ENCODE results near the gene SRGAP1.

DNA sequence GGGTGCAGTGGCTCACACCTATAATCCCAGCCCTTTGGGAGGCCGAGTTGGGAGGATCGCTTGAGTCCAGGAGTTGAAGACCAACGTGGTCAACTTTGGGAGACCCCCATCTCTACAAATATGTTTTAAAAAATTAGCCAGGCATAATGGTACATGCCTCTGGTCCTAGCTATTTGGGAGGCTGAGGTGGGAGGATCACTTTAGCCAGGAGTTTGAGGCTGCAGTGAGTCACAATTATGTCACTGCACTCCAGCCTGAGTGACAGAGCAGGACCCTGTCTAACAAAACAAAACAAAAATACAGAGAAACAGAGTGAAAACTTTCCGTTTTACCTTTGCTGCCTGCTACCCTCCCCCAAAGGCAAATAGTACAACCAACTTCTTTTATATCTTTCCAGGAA lies 60.2 kb downstream of the SRGAP1 start:
- TF ChIP-seq, protein P1, sequence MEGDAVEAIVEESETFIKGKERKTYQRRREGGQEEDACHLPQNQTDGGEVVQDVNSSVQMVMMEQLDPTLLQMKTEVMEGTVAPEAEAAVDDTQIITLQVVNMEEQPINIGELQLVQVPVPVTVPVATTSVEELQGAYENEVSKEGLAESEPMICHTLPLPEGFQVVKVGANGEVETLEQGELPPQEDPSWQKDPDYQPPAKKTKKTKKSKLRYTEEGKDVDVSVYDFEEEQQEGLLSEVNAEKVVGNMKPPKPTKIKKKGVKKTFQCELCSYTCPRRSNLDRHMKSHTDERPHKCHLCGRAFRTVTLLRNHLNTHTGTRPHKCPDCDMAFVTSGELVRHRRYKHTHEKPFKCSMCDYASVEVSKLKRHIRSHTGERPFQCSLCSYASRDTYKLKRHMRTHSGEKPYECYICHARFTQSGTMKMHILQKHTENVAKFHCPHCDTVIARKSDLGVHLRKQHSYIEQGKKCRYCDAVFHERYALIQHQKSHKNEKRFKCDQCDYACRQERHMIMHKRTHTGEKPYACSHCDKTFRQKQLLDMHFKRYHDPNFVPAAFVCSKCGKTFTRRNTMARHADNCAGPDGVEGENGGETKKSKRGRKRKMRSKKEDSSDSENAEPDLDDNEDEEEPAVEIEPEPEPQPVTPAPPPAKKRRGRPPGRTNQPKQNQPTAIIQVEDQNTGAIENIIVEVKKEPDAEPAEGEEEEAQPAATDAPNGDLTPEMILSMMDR (IDR thresholded peaks at IDR 0.05): no peak
- TF ChIP-seq POLR2A (IDR thresholded peaks at IDR 0.05): no peak

All from right lobe of liver (tissue), 4 donors.